ENCODE results near the gene HSPB9. TPM values are rescaled to one million over a fixed set of nuclear protein-coding genes. Genes with fewer than 3 reads are reported as not detected.

The HSPB9 gene
- total and polyA plus RNA-seq, 2 donors (not counting 3 experiments of a cell fraction or from before 2014, with no cell fraction given): not detected

GRCh38 chr17:42107124-42107523 lies 15.5 kb upstream of the HSPB9 start:
- TF ChIP-seq POLR2A (IDR thresholded peaks at IDR 0.05; ENCODE audit: low read depth, low read length) (no peak), POLR2AphosphoS5 (IDR thresholded peaks at IDR 0.05; ENCODE audit: insufficient read depth, low read depth, low read length) (no peak), MYC (IDR thresholded peaks at IDR 0.05; ENCODE audit: low read depth, low read length) (no peak), EZH2 (IDR thresholded peaks at IDR 0.05; ENCODE audit: borderline replicate concordance, low read depth, low read length, severe bottlenecking) (no peak), GATA2 (IDR thresholded peaks at IDR 0.05; ENCODE audit: insufficient read depth, insufficient read length, low read depth, low read length) (no peak), FOS (IDR thresholded peaks at IDR 0.05; ENCODE audit: borderline replicate concordance, insufficient read depth, low read length) (no peak), CTCF (IDR thresholded peaks at IDR 0.05; ENCODE audit: extremely low read depth in 1 of 2, insufficient read depth in 1 of 2, low read depth in 1 of 2, low read length in 2 of 2) (no peak), JUN (IDR thresholded peaks at IDR 0.05; ENCODE audit: borderline replicate concordance, insufficient read depth, insufficient read length, low read depth) (no peak)
- TF ChIP-seq, protein P1, sequence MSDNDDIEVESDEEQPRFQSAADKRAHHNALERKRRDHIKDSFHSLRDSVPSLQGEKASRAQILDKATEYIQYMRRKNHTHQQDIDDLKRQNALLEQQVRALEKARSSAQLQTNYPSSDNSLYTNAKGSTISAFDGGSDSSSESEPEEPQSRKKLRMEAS (IDR thresholded peaks at IDR 0.05; ENCODE audit: insufficient read depth, insufficient read length): no peak
- BruUV-seq (replicated peaks): no TSS peak
- H2AFZ ChIP-seq (ENCODE audit: low read depth, low read length): no peak overlapping the region
- H3K27ac ChIP-seq (ENCODE audit: insufficient read depth, low read depth, low read length): no peak overlapping the region
- H3K9ac ChIP-seq (replicated peaks; ENCODE audit: extremely low read depth, insufficient read depth, low read length): no peak overlapping the region
- no peaks in the 10 kb centered on the region for H3K79me2 ChIP-seq (ENCODE audit: control insufficient read depth, insufficient read depth, low read length)
- H3K4me3 ChIP-seq (replicated peaks in 1 of 3; ENCODE audit: insufficient read depth in 1 of 3, low read depth in 1 of 3, low read length in 3 of 3): no peak overlapping the region
- intact Hi-C loops (cut with micrococcal nuclease) (no loop called here), dilution Hi-C loops (cut with MboI; ENCODE audit: extremely low pct_ligation_motif_present, low sequenced_read_pairs) (loop anchor here (25.0 kb wide), 1 partner anchor 145 kb away; the partner anchor contains the start of gene CNP)
- FAIRE-seq (no peak), DNase-seq (ENCODE audit: low read depth, low spot score) (no peak)
- no peaks in the 10 kb centered on the region for H3K9me3 ChIP-seq (replicated peaks; ENCODE audit: control insufficient read depth, insufficient read depth, low read length)
- H3K4me1 ChIP-seq (ENCODE audit: control insufficient read depth, extremely low read depth, insufficient read depth, low read length): peaks cover 5% of the 10 kb centered on the region
- no peaks in the 10 kb centered on the region for H4K20me1 ChIP-seq (replicated peaks; ENCODE audit: control insufficient read depth, extremely low read depth, insufficient read depth, low read length)
- no peaks in the 10 kb centered on the region for H3K9me1 ChIP-seq (replicated peaks; ENCODE audit: control insufficient read depth, extremely low read depth, insufficient read depth, low read length)
- H3K27me3 ChIP-seq (ENCODE audit: control insufficient read depth in 2 of 2, insufficient read depth in 2 of 2, low read length in 2 of 2): no peaks in the 10 kb centered on the region
- no peak overlapping the region for H3K4me2 ChIP-seq (ENCODE audit: insufficient read depth, low read length)
- POLR2A ChIA-PET: no interaction called here
- no peaks in the 10 kb centered on the region for H3K36me3 ChIP-seq (ENCODE audit: control insufficient read depth in 2 of 2, extremely low read depth in 1 of 2, insufficient read depth in 2 of 2, low read length in 2 of 2)
- CTCF ChIA-PET: no interaction called here
